Mucosa of gallbladder (tissue), 1 donor: ENCODE results near the gene KISS1R. TPM values are rescaled to one million over a fixed set of nuclear protein-coding genes. Genes with fewer than 3 reads are reported as not detected.
"Not testable (repeated sequence)": the region's sequence is repeated elsewhere in the genome, so short reads cannot be mapped to it uniquely, and the experiment has no call there.

ENCODE experiments used
- DNase-seq: peaks from one replicate; pipeline ENCODE4 v3.0.0-alpha.2; 2020; ENCODE audit warnings: low spot score
- total RNA-seq: library from RNA; stranded (reverse); gene quantifications from one replicate; pipeline ENCODE4 v1.2.1, GENCODE V29; 2021
- donor health status: DM: no; HTN: no; CAD: no.

The KISS1R gene
- 0.17 TPM for total RNA-seq

DNA sequence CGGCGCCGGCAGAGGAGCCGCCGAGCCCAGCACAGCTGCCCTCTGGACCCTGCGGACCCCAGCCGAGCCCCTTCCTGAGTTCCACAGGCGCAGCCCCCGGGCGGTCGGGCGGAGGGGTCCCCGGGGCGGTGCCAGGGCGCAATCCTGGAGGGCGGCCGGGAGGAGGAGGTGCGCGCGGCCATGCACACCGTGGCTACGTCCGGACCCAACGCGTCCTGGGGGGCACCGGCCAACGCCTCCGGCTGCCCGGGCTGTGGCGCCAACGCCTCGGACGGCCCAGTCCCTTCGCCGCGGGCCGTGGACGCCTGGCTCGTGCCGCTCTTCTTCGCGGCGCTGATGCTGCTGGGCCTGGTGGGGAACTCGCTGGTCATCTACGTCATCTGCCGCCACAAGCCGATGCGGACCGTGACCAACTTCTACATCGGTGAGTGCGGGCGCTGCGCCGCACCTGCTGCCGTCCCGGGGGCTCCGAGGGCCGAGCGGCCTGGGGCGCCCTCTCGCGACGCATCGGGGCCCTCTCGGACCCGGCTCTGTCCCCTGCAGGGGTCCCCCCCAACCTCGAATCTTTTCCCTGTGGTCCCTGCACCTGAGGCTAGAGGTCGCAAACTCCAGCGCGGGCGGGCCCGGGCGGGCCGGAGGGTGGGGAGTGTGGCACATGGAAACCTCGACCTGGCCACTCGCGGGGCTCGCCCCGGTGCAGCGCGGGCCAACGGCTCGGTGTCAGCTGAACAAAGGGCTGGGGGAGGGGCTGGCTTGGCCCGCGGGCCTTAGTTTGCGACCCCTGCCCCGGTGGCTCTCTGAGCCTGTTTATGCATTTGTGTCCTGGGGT, at the start of gene KISS1R:
KISS1R (plus strand) TSS at position 11 of the 829 bp plus-strand sequence; CDS start at position 181, 170 bp downstream.
- DNase-seq = no peak

- DNase-seq = no peak
Measured at GRCh38 chr19:867855-868457, 49.2 kb upstream of the KISS1R start.

DNA sequence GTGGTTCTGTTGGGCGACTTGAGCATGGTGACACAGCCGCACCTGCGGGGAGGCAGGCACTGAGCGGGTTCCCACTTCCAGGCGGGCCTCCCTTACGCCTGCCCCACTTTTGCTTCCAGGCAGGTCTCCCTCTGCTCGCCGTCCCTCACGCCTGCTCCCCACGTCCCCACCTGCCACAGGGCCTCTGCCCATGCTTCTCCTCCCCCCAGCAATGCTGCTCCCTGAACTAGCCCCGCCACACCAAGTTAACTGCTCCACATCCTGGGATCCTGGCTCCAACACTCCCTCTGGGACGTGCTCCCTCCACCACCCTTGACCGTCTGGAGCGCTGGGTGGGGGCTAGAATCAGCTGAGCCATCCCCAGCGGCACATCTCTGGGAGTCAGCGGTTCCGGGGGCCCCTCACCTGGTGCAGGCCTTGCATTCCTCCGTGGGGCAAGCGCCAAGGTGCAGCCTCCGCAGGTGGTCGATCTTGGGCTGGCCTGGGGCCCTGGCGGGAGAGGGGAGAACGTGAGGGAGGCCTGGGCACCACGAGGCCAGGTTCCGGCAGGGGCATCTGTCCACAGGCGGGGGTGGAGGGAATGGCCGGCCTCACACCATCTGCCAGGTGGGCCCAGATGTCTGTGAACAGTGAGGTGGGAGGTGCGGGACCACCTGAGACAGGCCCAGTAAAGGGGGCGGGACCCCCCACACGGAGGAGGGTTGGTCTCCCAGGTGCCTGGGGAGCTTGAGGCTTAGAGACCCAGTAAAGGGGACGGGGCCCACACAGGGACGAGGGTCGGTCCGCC, 48.5 kb upstream of the KISS1R start:
- DNase-seq = no peak

GRCh38 chr19:869245-870177, 47.6 kb upstream of the KISS1R start:
- peak; percentile 72 for DNase-seq

DNA sequence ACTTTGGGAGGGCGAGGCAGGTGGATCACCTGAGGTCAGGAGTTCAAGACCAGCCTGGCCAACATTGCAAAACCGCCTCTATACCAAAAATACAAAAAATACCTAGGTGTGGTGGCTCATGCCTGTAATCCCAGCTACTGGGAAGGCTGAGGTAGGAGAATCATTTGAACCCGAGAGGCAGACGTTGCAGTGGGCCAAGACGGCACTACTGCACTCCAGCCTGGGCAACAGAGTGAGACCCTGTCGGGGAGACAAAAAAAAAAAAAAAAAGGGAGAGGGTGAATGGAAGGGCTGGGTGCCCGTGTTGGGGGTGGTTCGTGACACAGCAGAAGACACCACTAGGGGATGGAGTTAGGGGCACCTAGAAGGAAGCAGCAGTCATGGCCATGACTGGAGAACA, 46.8 kb upstream of the KISS1R start:
- DNase-seq = no peak

DNA sequence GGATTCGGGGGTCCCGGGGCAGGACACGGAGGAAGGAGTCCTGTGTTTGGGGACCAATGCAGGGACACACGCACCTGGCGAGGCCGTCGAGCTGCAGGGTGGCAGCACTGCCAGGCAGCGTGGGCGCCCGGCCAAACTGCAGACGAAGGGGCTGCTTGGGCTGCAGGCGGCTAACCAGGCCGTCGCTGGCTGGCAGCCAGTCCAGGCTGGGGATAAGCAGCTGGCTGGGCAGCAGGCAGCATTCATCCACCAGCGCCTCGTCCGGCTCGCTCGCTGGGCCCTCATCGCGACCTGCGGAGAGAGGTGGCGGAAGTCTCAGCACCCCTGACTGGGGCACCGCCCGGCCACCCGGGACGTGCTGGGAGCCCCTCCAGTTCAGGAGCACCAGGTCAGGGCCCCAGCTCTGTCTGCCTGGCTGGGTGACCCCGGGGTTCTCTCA, 46.2 kb upstream of the KISS1R start:
- DNase-seq = no peak

DNA sequence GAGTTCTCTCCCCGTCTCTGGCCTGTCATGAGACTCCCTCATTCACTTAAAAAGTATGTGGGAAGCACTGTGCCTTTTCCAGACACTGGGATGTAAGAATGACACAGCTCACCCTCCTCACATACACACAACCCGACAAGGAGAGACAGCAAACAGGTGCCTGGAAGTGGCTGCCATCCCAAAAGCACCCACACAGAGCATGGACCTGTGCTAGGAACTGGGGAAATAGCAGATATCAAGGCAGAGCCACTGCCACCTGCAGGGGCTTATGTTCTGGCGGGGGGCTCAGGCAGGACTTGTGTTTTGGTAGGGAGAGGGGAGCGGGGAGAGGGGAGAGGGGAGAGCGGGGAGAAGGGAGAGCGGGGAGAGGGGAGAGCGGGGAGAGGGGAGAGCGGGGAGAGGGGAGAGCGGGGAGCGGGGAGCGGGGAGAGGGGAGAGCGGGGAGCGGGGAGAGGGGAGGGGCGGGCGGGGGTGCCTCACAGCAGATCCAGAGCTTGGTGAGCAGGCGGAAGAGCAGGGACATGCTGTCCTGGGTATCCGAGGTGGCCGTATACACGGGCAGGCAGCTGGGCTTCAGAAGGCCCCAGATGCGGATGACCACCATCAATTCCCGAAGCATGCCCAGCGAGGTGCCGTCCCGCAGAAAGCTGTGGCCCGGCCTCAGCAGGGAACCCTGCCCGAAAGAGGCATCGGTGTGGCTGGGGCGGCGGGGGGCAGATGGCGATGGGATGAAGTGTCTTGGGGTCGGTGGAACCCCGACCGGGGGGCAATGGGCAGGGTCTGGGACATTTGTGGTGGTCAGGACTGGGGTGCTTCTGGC, 45.5 kb upstream of the KISS1R start:
- DNase-seq = no peak

DNA sequence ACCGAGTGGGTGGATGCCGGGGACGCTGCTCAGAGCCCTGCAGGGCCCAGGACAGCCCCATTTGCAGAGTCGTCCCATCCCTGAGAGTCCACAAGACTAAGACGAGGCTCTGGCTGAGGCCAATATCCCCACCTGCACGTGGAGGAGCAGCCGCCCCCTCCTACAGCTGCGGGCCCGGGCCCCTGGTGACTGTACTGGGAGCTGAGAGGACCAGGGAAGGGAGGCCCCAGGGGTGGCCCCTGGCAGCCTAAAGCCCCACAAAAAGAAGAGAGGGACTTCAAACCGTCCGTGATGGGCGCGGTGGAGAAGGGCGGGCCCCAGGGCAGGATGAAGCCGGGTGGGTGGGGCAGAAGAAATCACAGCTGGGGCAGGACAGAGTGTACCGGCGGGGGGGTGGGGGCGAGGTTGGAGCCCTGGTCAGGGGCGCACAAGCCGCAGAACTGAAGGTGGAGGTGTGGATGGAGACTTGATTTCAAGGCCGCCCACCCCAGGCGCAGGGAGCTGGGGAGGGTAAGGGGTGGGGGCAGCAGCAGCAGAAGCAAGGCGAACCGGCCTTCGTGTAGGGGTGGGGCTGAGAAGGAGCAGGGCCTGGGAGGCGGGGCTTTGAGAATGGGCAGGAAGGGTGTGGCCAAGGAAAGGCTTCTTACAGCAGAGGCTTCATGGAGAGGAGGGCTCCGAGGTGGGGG, 44.7 kb upstream of the KISS1R start:
- DNase-seq = peak; percentile 42

GRCh38 chr19:873084-873483, 44.0 kb upstream of the KISS1R start:
- DNase-seq = no peak

- DNase-seq = no peak
Measured at GRCh38 chr19:873561-874041, 43.5 kb upstream of the KISS1R start.

- DNase-seq = no peak
Measured at GRCh38 chr19:875265-875879, 41.8 kb upstream of the KISS1R start.

DNA sequence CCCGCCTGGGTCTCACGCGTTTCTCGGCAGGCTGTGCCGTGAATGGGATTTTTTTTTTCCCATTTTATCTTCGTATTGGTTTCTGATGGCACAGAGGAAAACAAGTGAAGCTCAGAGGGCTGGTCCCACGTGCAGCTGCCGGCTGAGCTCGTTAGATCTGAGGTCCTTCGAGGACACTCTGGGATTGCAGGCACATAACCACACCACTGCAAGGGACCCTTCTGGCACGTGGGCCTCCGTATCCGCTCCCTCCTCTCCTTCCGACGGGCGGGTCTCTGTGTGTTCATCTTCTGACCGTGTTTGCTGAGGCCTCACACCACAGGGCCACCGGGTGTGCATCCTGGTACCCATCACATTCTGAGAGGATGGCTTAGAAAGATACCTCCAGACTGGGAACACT, 41.0 kb upstream of the KISS1R start:
- DNase-seq = no peak

GRCh38 chr19:876780-877314, 40.3 kb upstream of the KISS1R start:
- DNase-seq = no peak

GRCh38 chr19:877992-878660, 39.0 kb upstream of the KISS1R start:
- not testable (repeated sequence) for DNase-seq

GRCh38 chr19:878751-879561, 38.2 kb upstream of the KISS1R start:
- DNase-seq = not testable (repeated sequence)

- no peak for DNase-seq
Measured at GRCh38 chr19:879711-880438, 37.3 kb upstream of the KISS1R start.
